HG03103 (cell line): ENCODE results near the gene BHLHE23.

Source experiments
- ATAC-seq: cut with Tn5 transposase; IDR thresholded peaks from one replicate; pipeline ENCODE4 v1.9.1; 2021; ENCODE audit warnings: low read depth; ENCODE audit not compliant: unreplicated experiment

Gene BHLHE23

GRCh38 chr20:63006540-63007359, at the start of gene BHLHE23:
TSS of gene BHLHE23 (minus strand) at chr20:63006964. CDS start at chr20:63006774, 190 bp downstream.
- no peak for ATAC-seq

DNA sequence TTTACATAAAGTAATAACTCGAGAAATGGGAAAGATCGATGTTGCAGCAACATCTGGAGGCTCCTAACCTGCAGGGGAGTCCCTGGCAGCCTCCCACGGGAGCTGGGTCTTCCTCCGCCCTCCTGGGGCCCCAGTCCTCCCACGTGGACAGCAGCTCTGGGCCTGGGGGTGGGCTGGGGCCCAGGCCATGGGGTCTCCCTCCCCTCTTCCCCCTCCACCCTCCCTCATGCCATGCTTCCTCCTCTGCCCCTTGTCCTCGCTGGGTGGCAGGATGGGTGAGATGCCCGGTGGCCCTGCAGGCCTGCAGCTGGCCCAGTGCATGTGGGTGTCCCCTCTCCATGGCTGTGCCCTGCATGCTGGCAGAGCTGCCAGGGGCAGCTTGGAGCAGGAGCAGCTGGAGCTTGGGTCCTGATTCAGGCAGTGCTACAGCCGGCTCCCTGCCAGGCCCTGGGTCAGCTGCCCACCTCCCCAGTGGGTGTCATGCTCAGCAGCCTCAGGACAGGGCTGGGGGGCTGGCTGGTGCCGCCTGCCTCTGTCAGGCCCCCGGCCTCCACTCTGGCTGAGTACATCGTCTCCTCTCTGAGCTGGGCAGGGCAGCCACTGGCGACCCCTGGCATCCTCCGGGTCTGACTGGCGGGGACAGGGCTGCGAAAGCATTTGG, 48.9 kb upstream of the BHLHE23 start:
- ATAC-seq = no peak

GRCh38 chr20:63054681-63055240, 48.0 kb upstream of the BHLHE23 start:
- no peak for ATAC-seq

GRCh38 chr20:63054103-63054474, 47.3 kb upstream of the BHLHE23 start:
- ATAC-seq = no peak

DNA sequence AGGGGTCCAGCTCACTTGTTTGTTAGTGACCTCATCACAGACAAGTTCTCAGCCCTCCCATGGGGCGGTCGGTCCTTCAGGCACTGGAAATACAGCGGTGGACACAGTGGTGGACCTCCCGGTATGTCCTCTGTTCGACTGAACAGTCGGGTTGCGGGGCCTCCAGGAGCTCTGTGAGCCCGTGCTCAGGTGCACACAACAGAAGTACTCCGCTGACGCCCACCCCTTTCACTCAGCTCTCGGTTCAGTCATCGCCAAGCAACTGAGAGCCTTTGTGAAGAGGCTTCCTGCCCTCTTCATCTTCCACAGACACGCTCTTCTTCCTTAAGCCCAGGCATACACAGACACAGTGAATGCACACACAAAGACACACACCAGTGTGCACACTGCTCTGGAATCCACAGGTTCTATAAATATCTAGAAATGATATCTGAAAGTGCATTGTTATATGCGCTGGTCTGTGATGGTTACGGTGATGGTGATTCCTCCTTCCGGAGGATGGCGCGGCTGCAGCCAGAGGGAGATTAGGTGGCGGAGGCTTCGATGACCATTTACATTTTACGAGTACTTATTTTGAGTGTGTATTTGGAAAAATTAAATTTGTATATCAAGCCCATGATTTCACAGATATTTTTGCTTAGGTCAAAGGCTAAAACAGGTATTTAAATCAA, 46.8 kb upstream of the BHLHE23 start:
- no peak for ATAC-seq

DNA sequence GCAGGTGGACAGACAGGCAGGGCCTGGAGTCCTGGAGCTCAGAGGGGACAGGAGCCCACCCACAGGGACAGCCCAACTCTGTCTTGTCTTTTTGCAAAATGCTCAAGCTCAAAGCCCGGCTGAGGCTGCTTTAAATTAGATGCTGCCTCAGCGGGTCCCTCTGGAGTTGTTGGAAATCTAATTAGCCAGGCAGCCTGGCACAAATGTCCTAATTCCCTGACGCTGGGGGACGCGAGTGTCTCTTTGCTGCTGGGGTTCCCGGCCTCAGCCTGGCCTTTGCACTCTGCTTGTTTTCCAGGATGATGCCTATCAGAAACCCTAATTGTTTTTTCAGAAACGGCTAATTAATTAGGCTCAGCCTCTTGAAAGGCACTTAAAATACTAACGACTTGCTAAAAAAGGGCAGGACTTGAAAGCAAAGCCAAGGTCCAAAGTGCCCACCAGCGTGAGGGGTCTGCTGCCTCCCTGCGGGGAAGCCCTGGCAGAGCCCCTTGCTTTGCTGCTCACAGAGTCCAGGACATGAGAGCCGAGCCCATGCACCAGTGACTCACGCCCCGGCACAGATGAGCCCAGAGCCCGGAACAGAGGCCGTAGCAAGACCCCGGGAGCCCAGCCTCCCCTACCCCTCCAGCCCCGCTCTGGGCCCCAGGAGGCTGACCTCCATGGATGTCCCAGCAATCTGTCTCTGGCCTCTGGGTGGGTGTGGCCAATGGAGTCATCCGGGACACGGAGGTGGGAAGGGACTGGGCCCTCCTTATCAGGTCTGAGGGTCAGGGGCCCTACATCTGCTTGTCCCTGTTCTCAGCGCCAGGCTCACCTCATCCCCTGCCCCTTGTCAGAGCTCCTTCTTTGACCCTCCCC, 46.0 kb upstream of the BHLHE23 start:
- ATAC-seq = no peak

GRCh38 chr20:63051911-63052310, 45.1 kb upstream of the BHLHE23 start:
- no peak for ATAC-seq

DNA sequence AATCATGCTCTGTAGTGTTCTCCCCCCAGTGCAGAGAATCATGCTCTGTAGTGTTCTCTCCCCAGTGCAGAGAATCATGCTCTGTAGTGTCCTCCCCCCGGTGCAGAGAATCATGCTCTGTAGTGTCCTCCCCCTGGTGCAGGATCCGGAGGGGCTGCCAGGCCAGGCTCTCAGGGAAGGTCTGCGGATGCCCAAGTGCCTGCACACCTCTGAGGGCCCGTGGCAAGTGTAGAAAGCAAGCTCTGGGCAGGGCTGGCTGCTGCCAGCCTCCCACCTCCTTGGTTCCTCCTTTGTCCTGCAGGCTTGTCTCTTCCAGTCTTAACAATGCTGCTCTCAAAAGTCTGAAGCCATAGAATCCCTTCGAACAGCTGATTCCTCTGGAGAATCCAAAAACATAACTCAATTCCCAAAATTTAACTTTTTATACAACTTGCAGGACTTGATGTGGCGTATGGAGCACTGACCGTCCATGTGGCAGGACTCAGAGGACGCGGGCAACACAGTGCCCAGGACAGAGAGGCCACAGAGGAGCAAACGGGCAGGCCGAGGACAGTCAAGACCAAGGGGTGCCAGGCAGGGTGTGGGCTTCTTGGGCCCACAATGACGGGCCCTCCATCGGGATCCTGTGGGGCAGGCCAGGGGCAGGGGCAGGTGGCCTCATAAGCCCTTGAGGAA, 44.6 kb upstream of the BHLHE23 start:
- ATAC-seq = no peak

DNA sequence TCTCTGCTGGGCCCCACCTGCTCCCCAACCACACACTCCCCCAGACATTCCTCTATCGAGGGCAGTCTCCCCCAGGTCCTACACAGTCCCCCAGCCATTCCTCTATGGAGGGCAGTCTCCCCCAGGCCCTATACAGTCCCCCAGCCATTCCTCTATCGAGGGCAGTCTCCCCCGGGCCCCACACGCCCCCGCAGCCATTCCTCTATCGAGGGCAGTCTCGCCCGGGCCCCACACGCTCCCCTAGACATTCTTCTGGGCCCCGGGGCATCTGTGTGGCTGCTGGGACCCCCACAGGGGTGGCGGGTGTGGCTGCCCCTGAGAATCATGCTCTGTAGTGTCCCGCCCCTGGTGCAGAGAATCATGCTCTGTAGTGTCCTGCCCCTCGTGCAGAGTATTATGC, 43.6 kb upstream of the BHLHE23 start:
- ATAC-seq = no peak

- no peak for ATAC-seq
Measured at GRCh38 chr20:63049561-63050221, 42.9 kb upstream of the BHLHE23 start.

DNA sequence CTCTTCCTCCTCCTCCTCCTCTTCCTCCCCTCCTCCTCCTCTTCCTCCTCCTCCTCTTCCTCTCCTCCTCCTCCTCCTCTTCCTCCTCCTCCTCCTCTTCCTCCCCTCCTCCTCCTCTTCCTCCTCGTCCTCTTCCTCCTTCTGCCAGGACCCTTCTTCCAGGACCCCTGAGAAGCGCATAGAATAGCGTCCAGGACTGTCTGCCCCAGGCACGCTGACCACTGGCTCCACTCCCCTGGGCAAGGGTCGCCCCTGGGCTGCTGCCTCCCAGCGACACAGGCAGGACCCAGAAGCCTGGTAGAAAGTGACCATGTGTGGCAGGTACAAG, 42.4 kb upstream of the BHLHE23 start:
- ATAC-seq = no peak

DNA sequence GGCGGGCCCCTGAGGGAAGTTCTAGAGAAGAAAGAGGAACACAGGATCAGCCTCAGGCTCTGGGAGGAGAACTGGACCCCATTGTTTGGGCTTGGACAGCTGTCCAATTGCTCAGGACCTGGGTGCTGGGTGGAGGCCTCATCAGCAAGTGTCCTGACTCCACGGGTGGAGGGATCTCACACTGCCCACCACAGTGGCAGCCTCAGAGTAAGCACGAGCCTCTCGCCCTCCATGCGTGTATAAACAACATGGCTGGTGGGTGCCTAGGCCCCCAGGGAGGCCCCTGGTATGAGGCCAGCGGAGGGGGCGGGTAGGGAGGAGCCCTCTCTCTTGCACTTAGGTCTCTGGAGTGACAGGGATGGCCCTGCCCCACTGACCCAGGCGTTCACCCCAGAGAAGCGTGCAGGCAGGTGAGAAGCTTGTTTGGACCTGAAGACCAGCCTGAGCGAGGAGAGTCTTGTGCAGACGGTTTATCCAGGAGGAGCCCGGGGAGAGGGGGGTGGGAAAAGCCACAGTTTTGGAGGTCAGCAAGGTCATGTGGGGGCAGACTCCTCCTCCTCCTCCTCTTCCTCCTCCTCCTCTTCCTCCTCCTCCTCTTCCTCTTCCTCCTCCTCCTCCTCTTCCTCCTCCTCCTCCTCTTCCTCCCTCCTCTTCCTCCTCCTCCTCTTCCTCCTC, 41.9 kb upstream of the BHLHE23 start:
- no peak for ATAC-seq

- no peak for ATAC-seq
Measured at GRCh38 chr20:63047946-63048345, 41.2 kb upstream of the BHLHE23 start.

GRCh38 chr20:63047267-63047666, 40.5 kb upstream of the BHLHE23 start:
- ATAC-seq = no peak

DNA sequence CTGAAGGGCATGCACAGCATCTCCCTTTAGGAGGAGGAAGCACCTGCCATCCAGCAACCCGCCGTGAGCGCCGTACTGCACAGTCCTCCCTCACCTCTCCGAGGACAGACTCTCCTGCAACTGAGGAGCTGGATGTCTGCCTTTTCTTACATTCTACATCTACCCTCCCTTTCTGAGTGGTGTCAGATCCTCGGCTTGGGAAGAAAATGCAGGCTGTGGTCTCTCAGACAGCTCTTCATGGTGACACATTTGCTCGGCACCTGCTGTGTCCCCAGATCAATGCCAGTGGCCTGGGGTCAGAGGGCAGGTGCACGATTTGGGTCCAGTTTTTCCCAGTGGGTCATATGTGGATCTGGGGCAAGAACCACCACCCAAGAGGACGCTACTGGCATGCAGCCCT, 40.1 kb upstream of the BHLHE23 start:
- ATAC-seq = no peak

DNA sequence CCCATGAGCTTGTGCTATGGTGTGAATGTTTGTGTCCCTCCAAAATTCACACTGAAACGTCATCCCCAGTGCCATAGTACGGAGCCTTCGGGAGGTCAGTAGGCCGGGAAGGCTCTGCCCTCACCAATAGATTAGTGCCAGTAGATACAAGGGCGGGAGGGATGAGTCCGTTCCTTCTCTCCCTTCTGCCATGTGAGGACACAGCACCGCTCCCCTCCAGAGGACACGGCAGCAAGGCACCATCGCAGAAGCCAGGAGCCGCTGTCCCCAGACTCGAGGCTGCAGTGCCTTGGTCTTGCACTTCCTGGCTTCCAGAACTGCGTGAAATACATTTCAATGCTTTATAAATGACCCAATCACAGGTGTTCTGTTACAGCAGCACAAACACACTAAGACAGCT, 39.2 kb upstream of the BHLHE23 start:
- no peak for ATAC-seq

DNA sequence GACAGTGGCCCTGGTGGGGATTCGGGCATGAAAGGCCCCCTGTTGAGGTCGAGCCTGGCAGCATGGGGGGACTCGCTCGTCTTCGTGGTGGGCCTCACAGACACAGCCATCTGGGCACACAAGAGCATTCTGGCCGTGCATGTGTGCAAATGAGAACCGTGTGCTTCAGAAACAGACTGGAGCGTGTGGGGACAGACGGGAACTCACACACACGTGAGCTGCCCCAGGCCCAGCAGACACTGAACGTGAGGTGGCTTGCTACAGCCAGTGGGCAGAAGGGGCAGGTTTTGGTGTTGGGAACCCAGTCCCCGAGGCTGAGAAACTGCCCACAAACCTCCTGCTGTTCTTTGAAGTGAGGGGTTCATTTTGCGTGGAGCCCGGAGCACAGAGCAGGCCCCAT, 38.6 kb upstream of the BHLHE23 start:
- ATAC-seq = no peak

DNA sequence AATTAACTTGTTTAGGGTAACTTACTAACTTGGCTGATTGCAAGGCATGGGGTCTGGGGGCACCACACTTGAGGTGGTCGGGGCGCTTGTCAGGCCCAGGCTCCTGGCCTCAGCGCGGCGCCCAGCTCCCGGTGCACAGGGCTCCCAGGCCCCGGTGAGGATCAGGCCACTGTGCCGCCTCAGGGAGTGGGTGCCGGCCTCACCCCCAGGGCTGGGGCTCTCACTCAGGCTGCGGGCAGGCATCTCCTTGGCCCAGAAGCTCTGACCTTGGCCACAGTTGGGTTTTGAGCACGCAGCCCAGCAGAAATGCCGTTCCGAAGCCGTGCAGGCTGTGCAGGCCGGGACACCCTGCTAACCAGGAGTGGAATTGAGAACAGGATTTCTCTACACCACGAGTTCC, 37.8 kb upstream of the BHLHE23 start:
- no peak for ATAC-seq

GRCh38 chr20:63044204-63044600, 37.4 kb upstream of the BHLHE23 start:
- ATAC-seq = no peak
